Measurements from ENCODE around the gene HOXB3. TPM values are rescaled to one million over a fixed set of nuclear protein-coding genes. Genes with fewer than 3 reads are reported as not detected.

The HOXB3 gene
- total RNA-seq, 1 experiment from 2014 or later = not detected

GRCh38 chr17:48571826-48572417 lies 18.1 kb downstream of the HOXB3 start:
- Histone ChIP-seq H4K5ac (ENCODE audit: insufficient read length, low read depth, low read length) (no peak overlapping the region), H3T11ph (ENCODE audit: low read length) (no peak overlapping the region), H2AFZ (ENCODE audit: low read length) (no peak overlapping the region), H2BK5ac (ENCODE audit: insufficient read length, low read length) (no peak overlapping the region), H3K9me3 (ENCODE audit: control insufficient read depth, low read depth, low read length) (no peaks in the 10 kb centered on the region), H4K8ac (replicated peaks; ENCODE audit: insufficient read length, low read depth, low read length) (no peak overlapping the region), H2BK12ac (ENCODE audit: insufficient read length, low read depth, low read length) (no peak overlapping the region), H3K79me2 (ENCODE audit: insufficient read depth, low read length) (no peaks in the 10 kb centered on the region), H3K23ac (ENCODE audit: insufficient read length, low read depth, low read length) (no peak overlapping the region), H3K27me3 (ENCODE audit: insufficient read depth, low read length) (peaks cover 99% of the 10 kb centered on the region), H4K20me1 (ENCODE audit: control insufficient read depth, insufficient read depth, insufficient read length) (peaks cover 4% of the 10 kb centered on the region), H3K27ac (ENCODE audit: insufficient read length, low read depth, low read length) (no peak overlapping the region), H2BK15ac (ENCODE audit: low read depth, low read length) (no peak overlapping the region; the same call in 1 of the 2 replicates), H3K4me1 (ENCODE audit: insufficient read depth, low read length) (peaks cover 2% of the 10 kb centered on the region; the same call in 1 of the 2 replicates), H3K9ac (ENCODE audit: extremely low read depth, insufficient read length, low read length) (no peak overlapping the region), H3K14ac (ENCODE audit: insufficient read depth, low read length) (no peak overlapping the region), H3K18ac (ENCODE audit: insufficient read length, low read depth, low read length) (no peak overlapping the region), H3K79me1 (ENCODE audit: insufficient read depth, low read depth, low read length, poor library complexity, severe bottlenecking) (no peaks in the 10 kb centered on the region), H3K56ac (ENCODE audit: insufficient read length, low read depth, low read length) (no peak overlapping the region), H3K4me2 (ENCODE audit: insufficient read depth, insufficient read length, low read length) (no peak overlapping the region), H4K91ac (ENCODE audit: insufficient read length, low read depth, low read length) (no peak overlapping the region), H3K4ac (ENCODE audit: low read depth, low read length) (no peak overlapping the region), H2BK20ac (ENCODE audit: low read depth, low read length, poor library complexity, severe bottlenecking) (no peak overlapping the region), H2BK120ac (ENCODE audit: low read depth, low read length, poor library complexity, severe bottlenecking) (no peak overlapping the region), H3K23me2 (ENCODE audit: insufficient read length, low read depth, low read length, poor library complexity, severe bottlenecking) (no peaks in the 10 kb centered on the region), H2AK5ac (ENCODE audit: insufficient read length, low read length) (no peak overlapping the region)
- Mint-ChIP-seq H3K4me1 (peaks cover 6 to 23% of the 10 kb centered on the region in 2 experiments), H3K27me3 (ENCODE audit: low read depth) (no peaks in the 10 kb centered on the region; the same call in 1 of the 2 replicates), H3K9me3 (peaks cover 0 to 12% of the 10 kb centered on the region in 2 experiments; a peak in 1 of 5 replicates), H3K27ac (no peak overlapping the region), H3K36me3 (ENCODE audit: insufficient read depth in 1 of 3, low read depth in 3 of 3) (no peaks in the 10 kb centered on the region; a peak in 1 of 7 replicates), H3K4me3 (no peak overlapping the region)
- WGBS (ENCODE audit: extremely low coverage, insufficient read length, low lambda C conversion rate) = no CpG with 5 or more reads among the region's 1 CpG
- DNase-seq = no peak
- no peak for TF ChIP-seq CTCF (conservative IDR thresholded peaks at IDR 0.05)
